Omental fat pad (tissue), 4 donors: ENCODE data around the gene MYO10. TPM values are rescaled to one million over a fixed set of nuclear protein-coding genes. Genes with fewer than 3 reads are reported as not detected.
"Not testable (repeated sequence)": the region's sequence is repeated elsewhere in the genome, so short reads cannot be mapped to it uniquely, and the experiment has no call there.

Experiments
- ATAC-seq: fragments of 150-250 bp; one replicate; pipeline ENCODE4 v1.9.1; 2016; ENCODE audit warnings: mild to moderate bottlenecking, moderate library complexity; ENCODE audit not compliant: low FRiP score
- DNase-seq: peaks from one replicate; pipeline ENCODE4 v3.0.0-alpha.2; 2019; ENCODE audit warnings: low spot score
- total RNA-seq, 4 donors: library from RNA; depleted of rRNA; stranded (reverse); fragments of >200 nt; gene quantifications; one replicate each; pipeline ENCODE4 v1.1.0, GENCODE V29; 2016
- TF ChIP-seq, protein P1 (sequence below), 3 donors: fragments of 450-650 bp; IDR thresholded peaks; one replicate each; pipeline ENCODE4 v1.5.1; 2016 to 2017; ENCODE audit warnings: antibody characterized with exemption in 3 of 3, mild to moderate bottlenecking in 3 of 3, moderate library complexity in 2 of 3

Gene MYO10
- total RNA-seq, result 10 to 100 TPM; 12.1 to 35.8 (median 17.7) TPM

DNA sequence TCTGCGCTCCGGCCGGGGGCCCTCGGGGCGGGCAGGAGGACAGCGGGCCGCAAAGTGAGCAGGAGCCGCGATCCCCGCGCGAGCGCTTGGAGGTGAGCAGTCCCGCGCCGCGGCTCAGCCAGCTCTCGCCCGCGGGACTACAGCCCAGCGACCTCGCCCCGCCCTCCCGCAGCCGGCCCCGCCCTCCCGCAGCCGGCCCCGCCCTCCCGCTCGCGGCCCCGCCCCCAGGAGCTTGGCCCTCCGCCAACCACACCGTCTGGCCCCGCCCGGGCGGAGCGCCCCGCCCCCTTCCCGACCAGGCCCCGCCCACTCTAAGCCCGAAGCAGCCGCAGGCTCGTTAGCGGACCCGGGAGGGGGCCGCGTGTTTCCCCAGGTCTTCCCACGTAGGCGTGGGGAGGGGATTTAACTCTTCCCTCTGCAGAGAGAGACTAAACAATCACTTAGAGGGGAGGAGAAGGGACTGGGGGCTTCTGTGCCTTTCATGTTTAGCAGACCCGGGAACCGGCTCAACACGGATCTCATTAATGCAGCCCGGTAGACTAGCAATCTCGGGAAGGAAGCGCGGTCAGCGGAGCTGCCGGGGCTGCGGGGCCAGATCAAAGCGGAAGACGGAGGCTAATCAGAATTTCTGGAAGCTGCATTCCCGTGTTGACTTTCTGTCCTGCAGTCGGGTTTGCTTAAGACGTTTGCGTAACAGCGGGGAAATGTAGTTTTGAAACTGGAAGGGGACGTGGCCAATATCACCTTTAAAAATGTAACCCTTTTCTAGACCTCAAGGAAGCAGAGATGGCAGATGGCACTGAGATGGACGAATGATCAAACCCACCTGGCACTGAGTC, at the start of gene MYO10:
MYO10 (minus strand) TSS at position 139 of the 839 bp plus-strand sequence. CDS start 480 bp downstream, outside the sequence.
- DNase-seq, result peak; percentile 79

DNA sequence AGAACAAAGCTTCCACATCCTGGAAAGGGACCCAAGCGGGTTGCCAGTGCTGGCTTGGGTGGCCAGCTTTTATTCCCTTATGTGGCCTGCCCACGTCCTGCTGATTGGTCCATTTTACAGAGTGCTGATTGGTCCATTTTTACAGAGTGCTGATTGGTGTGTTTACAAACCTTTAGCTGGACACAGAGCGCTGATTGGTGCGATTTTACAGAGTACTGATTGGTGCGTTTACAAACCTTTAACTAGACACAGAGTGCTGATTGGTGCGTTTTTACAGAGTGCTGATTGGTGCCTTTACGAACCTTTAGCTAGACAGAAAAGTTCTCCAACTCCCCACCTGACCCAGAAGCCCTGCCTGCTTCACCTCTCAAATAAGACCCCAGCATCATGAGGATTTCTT, 49.2 kb upstream of the MYO10 start:
- DNase-seq, ATAC-seq: not testable (repeated sequence)

More for the DNA sequence above, at the start of gene MYO10:
- peak; percentile 88 for ATAC-seq
- TF ChIP-seq, protein P1, sequence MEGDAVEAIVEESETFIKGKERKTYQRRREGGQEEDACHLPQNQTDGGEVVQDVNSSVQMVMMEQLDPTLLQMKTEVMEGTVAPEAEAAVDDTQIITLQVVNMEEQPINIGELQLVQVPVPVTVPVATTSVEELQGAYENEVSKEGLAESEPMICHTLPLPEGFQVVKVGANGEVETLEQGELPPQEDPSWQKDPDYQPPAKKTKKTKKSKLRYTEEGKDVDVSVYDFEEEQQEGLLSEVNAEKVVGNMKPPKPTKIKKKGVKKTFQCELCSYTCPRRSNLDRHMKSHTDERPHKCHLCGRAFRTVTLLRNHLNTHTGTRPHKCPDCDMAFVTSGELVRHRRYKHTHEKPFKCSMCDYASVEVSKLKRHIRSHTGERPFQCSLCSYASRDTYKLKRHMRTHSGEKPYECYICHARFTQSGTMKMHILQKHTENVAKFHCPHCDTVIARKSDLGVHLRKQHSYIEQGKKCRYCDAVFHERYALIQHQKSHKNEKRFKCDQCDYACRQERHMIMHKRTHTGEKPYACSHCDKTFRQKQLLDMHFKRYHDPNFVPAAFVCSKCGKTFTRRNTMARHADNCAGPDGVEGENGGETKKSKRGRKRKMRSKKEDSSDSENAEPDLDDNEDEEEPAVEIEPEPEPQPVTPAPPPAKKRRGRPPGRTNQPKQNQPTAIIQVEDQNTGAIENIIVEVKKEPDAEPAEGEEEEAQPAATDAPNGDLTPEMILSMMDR (IDR thresholded peaks at IDR 0.05), result no peak

DNA sequence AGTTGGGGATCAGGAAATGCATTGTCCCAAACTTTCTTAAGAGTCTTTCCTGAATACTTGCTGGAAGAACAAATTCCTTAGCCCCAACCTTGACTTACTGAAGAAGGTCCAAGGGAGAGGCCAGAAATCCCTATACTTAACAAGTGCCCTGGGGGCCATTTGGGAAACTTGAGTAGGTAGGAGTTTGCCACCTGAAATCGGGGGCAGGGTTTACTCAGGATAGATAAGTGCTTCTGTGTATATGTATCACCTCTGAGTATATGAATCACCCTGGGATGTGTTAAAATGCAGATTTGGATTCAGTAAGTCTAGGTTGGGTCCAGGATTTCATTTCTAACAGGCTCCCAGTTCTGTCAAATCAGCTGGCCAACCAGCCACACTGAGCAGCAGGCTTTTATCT, 47.9 kb upstream of the MYO10 start:
- TF ChIP-seq, protein P1 (IDR thresholded peaks at IDR 0.05), result no peak
- ATAC-seq (no peak), DNase-seq (no peak)

DNA sequence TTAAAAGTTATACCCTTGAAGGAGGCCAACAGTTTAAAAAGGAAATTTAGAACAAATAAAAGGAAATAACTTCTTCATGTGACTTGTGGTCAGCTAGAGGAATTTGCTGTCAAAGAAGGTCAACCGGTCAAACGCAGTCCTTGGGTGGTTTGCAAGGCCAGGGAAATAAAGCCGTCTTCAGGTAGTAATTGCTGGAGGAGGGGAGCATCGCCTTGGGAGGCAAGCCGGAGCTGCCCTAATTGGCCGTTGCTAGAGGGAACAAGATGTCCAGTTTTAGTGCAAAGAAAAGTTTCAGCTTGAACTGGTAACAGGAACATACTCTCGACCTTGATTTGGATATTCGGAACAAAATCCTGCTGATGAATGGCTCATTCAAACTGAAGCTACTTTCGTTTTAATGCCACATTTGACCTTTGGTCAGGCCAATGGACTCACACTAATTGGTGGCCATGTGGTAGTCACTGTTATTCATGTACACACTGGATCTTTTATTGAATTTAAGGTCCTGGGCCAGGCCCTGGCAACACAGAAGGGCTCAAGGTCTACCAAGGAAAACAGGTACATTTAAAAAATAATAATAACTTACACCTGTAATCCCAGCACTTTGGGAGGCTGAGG, 47.0 kb upstream of the MYO10 start:
- DNase-seq, result no peak
- no peak for ATAC-seq
- TF ChIP-seq, protein P1 (IDR thresholded peaks at IDR 0.05), result no peak

DNA sequence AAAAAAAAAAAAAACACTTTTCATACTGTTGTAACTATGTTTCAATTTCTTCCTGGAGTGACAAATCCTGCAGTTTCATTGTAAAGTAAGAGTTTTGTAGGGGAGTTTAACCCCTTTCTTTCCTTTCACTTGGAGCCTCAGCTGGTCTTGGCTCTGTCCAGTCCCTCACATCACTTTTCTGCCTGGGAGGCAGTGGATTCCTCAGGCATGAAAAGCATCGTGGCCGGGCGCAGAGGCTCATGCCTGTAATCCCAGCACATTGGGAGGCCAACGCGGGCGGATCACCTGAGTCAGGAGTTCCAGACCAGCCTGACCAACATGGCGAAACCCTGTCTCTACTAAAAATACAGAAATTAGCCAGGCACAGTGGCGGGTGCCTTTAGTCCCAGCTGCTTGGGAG, 45.6 kb upstream of the MYO10 start:
- ATAC-seq (no peak), DNase-seq (no peak)
- TF ChIP-seq, protein P1 (IDR thresholded peaks at IDR 0.05), result no peak

DNA sequence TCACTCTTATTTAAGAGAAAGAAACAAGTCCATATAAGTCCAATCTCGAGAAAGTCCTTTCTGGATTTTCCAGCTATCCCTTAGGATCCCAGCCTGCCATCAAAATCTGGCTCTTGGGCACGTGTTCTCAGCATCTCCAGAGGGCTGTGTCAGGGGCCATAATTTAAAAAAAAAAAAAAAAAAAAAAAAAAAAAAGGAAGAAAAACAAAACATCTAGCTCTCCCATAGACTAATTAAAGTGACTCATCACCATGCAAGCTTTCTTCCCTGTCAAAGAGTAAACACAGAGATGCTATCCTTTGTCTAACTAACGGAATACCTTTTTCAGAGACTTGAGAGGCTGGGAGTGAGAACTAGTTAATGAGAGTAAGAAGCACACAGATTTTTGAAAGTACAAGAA, 44.9 kb upstream of the MYO10 start:
- DNase-seq (no peak), ATAC-seq (no peak)

DNA sequence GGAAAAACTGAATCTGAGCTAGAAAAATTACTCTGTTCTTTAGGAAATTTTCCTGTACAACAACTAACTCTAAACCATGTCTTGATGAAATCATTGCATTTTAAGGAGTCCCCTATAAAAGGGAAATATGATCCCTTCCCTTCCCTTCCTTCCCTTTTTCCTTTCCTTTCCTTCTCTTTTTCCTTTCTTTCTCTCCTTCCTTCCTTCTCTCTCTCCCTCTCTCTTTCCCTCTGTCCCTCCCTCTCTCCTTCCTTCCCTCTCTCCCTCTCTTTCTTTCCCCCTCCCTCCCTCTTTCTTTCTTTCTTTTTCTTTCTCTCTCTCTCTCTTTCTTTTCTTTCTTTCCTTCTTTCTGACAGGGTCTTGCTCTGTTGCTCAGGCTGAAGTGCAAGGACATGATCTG, 42.2 kb upstream of the MYO10 start:
- DNase-seq, result no peak
- no peak for ATAC-seq
- TF ChIP-seq, protein P1 (IDR thresholded peaks at IDR 0.05), result no peak

More for the DNA sequence above, 44.9 kb upstream of the MYO10 start:
- TF ChIP-seq, protein P1 (IDR thresholded peaks at IDR 0.05), result no peak
